ENCODE measurements around the gene TMEM242. TPM values are rescaled to one million over a fixed set of nuclear protein-coding genes. Genes with fewer than 3 reads are reported as not detected.

The TMEM242 gene
- total and polyA plus RNA-seq, 2 of the 13 experiments (the other 11 are each of a cell fraction or from before 2014, with no cell fraction given) = 5.6 to 11.1 TPM

DNA sequence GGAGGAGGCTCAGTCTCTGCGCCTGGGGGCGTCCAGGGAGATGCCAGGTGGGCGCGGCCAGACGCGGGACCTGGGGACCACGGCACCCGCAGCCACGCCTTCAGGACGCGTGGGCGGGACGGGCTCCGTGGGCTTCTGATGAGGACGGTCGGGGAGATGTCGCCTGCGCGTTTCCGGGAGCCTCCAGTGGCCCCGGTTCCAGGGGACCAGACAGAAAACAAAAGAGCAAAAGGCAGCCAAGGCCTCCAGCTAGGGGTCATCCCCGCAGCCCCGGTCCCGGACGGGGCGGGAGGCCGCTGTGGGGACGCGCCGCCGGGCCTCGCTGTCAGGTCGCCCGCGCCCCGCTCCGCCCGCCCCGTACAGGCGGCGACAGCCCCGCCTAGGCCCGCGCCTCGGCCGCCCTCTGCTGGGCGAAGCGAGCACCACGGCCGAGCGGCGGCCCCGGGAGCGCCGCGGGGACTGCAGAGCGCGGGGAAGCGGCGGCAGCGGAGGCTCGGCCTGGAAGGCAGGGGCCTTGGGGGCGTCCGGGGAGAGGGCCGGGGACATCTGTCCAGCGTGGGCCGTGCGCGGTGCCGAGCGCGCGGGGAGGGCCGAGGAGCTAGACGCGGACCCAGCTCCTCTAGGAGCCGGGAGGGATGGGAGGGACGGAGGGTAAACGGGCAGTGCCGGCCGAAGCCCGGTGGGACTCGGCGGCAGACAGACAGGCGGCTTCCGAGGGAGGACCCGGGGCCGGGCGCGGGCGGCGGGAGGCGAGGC, 48.7 kb downstream of the TMEM242 start (continued):
- TF ChIP-seq ZNF713 (CRISPR knock-in tag; IDR thresholded peaks at IDR 0.05) (no peak), RELA (CRISPR knock-in tag; IDR thresholded peaks at IDR 0.05) (no peak; the same call in 1 of the 2 replicates), STAT5B (CRISPR knock-in tag; IDR thresholded peaks at IDR 0.05) (no peak), ZNF644 (CRISPR knock-in tag; IDR thresholded peaks at IDR 0.05; ENCODE audit: low read depth) (no peak), HES4 (CRISPR knock-in tag; IDR thresholded peaks at IDR 0.05; ENCODE audit: borderline replicate concordance) (peak; percentile 85; the same call in 1 of the 2 replicates), ZNF180 (CRISPR knock-in tag; IDR thresholded peaks at IDR 0.05; ENCODE audit: borderline replicate concordance, low read depth) (no peak), ZNF850 (CRISPR knock-in tag; conservative IDR thresholded peaks at IDR 0.05) (no peak), ZNF589 (CRISPR knock-in tag; conservative IDR thresholded peaks at IDR 0.05) (0 out of 2 replicates have a peak, but pooled peaks have one; percentile 39), SOX5 (CRISPR knock-in tag; IDR thresholded peaks at IDR 0.05; ENCODE audit: borderline replicate concordance) (no peak; the same call in 1 of the 2 replicates), SIN3B (IDR thresholded peaks at IDR 0.05; ENCODE audit: low read length) (no peak), PCBP1 (IDR thresholded peaks at IDR 0.05; ENCODE audit: borderline replicate concordance, low read depth, low read length) (no peak), RFXAP (CRISPR knock-in tag; IDR thresholded peaks at IDR 0.05; ENCODE audit: borderline replicate concordance) (0 out of 2 replicates have a peak, but pooled peaks have one; percentile 21), ZFP36 (IDR thresholded peaks at IDR 0.05; ENCODE audit: borderline replicate concordance, low read depth, low read length, partially characterized antibody) (no peak), ADNP (CRISPR knock-in tag; IDR thresholded peaks at IDR 0.05) (no peak), TEAD3 (CRISPR knock-in tag; optimal IDR thresholded peaks at IDR 0.05; ENCODE audit: borderline replicate concordance) (no peak), ZNF136 (CRISPR knock-in tag; IDR thresholded peaks at IDR 0.05; ENCODE audit: low read depth) (no peak), SP5 (CRISPR knock-in tag; IDR thresholded peaks at IDR 0.05; ENCODE audit: borderline replicate concordance, low read depth) (no peak)
- TF ChIP-seq, protein P1, sequence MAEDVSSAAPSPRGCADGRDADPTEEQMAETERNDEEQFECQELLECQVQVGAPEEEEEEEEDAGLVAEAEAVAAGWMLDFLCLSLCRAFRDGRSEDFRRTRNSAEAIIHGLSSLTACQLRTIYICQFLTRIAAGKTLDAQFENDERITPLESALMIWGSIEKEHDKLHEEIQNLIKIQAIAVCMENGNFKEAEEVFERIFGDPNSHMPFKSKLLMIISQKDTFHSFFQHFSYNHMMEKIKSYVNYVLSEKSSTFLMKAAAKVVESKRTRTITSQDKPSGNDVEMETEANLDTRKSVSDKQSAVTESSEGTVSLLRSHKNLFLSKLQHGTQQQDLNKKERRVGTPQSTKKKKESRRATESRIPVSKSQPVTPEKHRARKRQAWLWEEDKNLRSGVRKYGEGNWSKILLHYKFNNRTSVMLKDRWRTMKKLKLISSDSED (CRISPR knock-in tag; IDR thresholded peaks at IDR 0.05) = no peak
- TF ChIP-seq, protein P2, sequence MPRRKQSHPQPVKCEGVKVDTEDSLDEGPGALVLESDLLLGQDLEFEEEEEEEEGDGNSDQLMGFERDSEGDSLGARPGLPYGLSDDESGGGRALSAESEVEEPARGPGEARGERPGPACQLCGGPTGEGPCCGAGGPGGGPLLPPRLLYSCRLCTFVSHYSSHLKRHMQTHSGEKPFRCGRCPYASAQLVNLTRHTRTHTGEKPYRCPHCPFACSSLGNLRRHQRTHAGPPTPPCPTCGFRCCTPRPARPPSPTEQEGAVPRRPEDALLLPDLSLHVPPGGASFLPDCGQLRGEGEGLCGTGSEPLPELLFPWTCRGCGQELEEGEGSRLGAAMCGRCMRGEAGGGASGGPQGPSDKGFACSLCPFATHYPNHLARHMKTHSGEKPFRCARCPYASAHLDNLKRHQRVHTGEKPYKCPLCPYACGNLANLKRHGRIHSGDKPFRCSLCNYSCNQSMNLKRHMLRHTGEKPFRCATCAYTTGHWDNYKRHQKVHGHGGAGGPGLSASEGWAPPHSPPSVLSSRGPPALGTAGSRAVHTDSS (CRISPR knock-in tag; conservative IDR thresholded peaks at IDR 0.05) = no peak
- TF ChIP-seq, protein P3, sequence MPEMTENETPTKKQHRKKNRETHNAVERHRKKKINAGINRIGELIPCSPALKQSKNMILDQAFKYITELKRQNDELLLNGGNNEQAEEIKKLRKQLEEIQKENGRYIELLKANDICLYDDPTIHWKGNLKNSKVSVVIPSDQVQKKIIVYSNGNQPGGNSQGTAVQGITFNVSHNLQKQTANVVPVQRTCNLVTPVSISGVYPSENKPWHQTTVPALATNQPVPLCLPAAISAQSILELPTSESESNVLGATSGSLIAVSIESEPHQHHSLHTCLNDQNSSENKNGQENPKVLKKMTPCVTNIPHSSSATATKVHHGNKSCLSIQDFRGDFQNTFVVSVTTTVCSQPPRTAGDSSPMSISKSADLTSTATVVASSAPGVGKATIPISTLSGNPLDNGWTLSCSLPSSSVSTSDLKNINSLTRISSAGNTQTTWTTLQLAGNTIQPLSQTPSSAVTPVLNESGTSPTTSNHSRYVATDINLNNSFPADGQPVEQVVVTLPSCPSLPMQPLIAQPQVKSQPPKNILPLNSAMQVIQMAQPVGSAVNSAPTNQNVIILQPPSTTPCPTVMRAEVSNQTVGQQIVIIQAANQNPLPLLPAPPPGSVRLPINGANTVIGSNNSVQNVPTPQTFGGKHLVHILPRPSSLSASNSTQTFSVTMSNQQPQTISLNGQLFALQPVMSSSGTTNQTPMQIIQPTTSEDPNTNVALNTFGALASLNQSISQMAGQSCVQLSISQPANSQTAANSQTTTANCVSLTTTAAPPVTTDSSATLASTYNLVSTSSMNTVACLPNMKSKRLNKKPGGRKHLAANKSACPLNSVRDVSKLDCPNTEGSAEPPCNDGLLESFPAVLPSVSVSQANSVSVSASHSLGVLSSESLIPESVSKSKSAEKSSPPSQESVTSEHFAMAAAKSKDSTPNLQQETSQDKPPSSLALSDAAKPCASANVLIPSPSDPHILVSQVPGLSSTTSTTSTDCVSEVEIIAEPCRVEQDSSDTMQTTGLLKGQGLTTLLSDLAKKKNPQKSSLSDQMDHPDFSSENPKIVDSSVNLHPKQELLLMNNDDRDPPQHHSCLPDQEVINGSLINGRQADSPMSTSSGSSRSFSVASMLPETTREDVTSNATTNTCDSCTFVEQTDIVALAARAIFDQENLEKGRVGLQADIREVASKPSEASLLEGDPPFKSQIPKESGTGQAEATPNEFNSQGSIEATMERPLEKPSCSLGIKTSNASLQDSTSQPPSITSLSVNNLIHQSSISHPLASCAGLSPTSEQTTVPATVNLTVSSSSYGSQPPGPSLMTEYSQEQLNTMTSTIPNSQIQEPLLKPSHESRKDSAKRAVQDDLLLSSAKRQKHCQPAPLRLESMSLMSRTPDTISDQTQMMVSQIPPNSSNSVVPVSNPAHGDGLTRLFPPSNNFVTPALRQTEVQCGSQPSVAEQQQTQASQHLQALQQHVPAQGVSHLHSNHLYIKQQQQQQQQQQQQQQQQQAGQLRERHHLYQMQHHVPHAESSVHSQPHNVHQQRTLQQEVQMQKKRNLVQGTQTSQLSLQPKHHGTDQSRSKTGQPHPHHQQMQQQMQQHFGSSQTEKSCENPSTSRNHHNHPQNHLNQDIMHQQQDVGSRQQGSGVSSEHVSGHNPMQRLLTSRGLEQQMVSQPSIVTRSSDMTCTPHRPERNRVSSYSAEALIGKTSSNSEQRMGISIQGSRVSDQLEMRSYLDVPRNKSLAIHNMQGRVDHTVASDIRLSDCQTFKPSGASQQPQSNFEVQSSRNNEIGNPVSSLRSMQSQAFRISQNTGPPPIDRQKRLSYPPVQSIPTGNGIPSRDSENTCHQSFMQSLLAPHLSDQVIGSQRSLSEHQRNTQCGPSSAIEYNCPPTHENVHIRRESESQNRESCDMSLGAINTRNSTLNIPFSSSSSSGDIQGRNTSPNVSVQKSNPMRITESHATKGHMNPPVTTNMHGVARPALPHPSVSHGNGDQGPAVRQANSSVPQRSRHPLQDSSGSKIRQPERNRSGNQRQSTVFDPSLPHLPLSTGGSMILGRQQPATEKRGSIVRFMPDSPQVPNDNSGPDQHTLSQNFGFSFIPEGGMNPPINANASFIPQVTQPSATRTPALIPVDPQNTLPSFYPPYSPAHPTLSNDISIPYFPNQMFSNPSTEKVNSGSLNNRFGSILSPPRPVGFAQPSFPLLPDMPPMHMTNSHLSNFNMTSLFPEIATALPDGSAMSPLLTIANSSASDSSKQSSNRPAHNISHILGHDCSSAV (CRISPR knock-in tag; IDR thresholded peaks at IDR 0.05; ENCODE audit: borderline replicate concordance) = no peak
